Measurements from ENCODE around the gene CSF3R.

Gene CSF3R

GRCh38 chr1:36420409-36420808 lies 62.3 kb downstream of the CSF3R start:
- TF ChIP-seq CTCF (IDR thresholded peaks at IDR 0.05; ENCODE audit: insufficient read depth, missing control alignments), result no peak
- no peak for DNase-seq (ENCODE audit: insufficient read length, low spot score)
- no peak for FAIRE-seq

- DNase-seq (ENCODE audit: insufficient read length, low spot score), result no peak
- no peak for FAIRE-seq
- no peak for TF ChIP-seq CTCF (IDR thresholded peaks at IDR 0.05; ENCODE audit: insufficient read depth, missing control alignments)
Observed at GRCh38 chr1:36419569-36419968, 63.1 kb downstream of the CSF3R start.

GRCh38 chr1:36419140-36419539 lies 63.6 kb downstream of the CSF3R start:
- FAIRE-seq, result no peak
- DNase-seq (ENCODE audit: insufficient read length, low spot score), result no peak
- TF ChIP-seq CTCF (IDR thresholded peaks at IDR 0.05; ENCODE audit: insufficient read depth, missing control alignments), result no peak

GRCh38 chr1:36417931-36418330 lies 64.8 kb downstream of the CSF3R start:
- FAIRE-seq (no peak), DNase-seq (ENCODE audit: insufficient read length, low spot score) (no peak)
- TF ChIP-seq CTCF (IDR thresholded peaks at IDR 0.05; ENCODE audit: insufficient read depth, missing control alignments), result no peak

Measured in D721Med (cell line).